ENCODE results near the gene EML5.

- TF ChIP-seq MAX (CRISPR knock-in tag; IDR thresholded peaks at IDR 0.05) (no peak), ETV6 (CRISPR knock-in tag; IDR thresholded peaks at IDR 0.05) (no peak), CREM (CRISPR knock-in tag; IDR thresholded peaks at IDR 0.05) (no peak), CTCF (IDR thresholded peaks at IDR 0.05) (no peak), IRF1 (CRISPR knock-in tag; IDR thresholded peaks at IDR 0.05) (no peak), JUN (CRISPR knock-in tag; IDR thresholded peaks at IDR 0.05) (no peak), ZNF317 (CRISPR knock-in tag; IDR thresholded peaks at IDR 0.05; ENCODE audit: borderline replicate concordance, low read depth) (no peak), ZNF512 (CRISPR knock-in tag; IDR thresholded peaks at IDR 0.05; ENCODE audit: borderline replicate concordance) (no peak), ZNF423 (CRISPR knock-in tag; IDR thresholded peaks at IDR 0.05) (no peak), PRDM15 (CRISPR knock-in tag; IDR thresholded peaks at IDR 0.05) (no peak)
- TF ChIP-seq, protein P1, sequence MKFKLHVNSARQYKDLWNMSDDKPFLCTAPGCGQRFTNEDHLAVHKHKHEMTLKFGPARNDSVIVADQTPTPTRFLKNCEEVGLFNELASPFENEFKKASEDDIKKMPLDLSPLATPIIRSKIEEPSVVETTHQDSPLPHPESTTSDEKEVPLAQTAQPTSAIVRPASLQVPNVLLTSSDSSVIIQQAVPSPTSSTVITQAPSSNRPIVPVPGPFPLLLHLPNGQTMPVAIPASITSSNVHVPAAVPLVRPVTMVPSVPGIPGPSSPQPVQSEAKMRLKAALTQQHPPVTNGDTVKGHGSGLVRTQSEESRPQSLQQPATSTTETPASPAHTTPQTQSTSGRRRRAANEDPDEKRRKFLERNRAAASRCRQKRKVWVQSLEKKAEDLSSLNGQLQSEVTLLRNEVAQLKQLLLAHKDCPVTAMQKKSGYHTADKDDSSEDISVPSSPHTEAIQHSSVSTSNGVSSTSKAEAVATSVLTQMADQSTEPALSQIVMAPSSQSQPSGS (CRISPR knock-in tag; IDR thresholded peaks at IDR 0.05; ENCODE audit: borderline replicate concordance, low read depth): no peak
- TF ChIP-seq, protein P2, sequence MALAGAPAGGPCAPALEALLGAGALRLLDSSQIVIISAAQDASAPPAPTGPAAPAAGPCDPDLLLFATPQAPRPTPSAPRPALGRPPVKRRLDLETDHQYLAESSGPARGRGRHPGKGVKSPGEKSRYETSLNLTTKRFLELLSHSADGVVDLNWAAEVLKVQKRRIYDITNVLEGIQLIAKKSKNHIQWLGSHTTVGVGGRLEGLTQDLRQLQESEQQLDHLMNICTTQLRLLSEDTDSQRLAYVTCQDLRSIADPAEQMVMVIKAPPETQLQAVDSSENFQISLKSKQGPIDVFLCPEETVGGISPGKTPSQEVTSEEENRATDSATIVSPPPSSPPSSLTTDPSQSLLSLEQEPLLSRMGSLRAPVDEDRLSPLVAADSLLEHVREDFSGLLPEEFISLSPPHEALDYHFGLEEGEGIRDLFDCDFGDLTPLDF (CRISPR knock-in tag; IDR thresholded peaks at IDR 0.05): no peak
Observed at GRCh38 chr14:88682495-88683114, 110.1 kb downstream of the EML5 start.
